DMS153 (cell line): Measurements from ENCODE around the gene TRIM66.

ENCODE experiments used
- DNase-seq: peaks from one replicate; lab custom pipeline; 2025; lab: John Stamatoyannopoulos, UW

TRIM66 gene

GRCh38 chr11:8564526-8564925 is 117.9 kb downstream of the TRIM66 start:
- no peak for DNase-seq
